ENCODE measurements around the gene UBE4B.

GRCh38 chr1:10106241-10106640, 73.5 kb downstream of the UBE4B start:
- TF ChIP-seq CTCF (IDR thresholded peaks at IDR 0.05; ENCODE audit: poor library complexity) (no peak), EZH2 (IDR thresholded peaks at IDR 0.05; ENCODE audit: borderline replicate concordance) (no peak), EZH2phosphoT487 (IDR thresholded peaks at IDR 0.05; ENCODE audit: low read depth, severe bottlenecking, unreplicated experiment) (no peak)

Data from hepatocyte (in vitro differentiated cells).